H9 (cell line): ENCODE data around the gene RBMS3. TPM values are rescaled to one million over a fixed set of nuclear protein-coding genes. Genes with fewer than 3 reads are reported as not detected.

Experiments used
- DNase-seq: peaks from one replicate; pipeline ENCODE4 v3.0.0-alpha.2; 2017
- H2AFZ ChIP-seq: one replicate; pipeline ENCODE4 v1.6.1; 2013; ENCODE audit warnings: mild to moderate bottlenecking, low read length, control low read depth, moderate library complexity
- H2AK5ac ChIP-seq: 2 replicates; pipeline ENCODE4 v1.6.1; 2013; ENCODE audit warnings: low read length, control low read depth, mixed read lengths; ENCODE audit not compliant: insufficient read length
- H2BK120ac ChIP-seq: one replicate; pipeline ENCODE4 v1.6.1; 2013; ENCODE audit warnings: low read depth, mild to moderate bottlenecking, low read length, control low read depth, inconsistent platforms; ENCODE audit not compliant: poor library complexity, severe bottlenecking
- H2BK12ac ChIP-seq: 2 replicates; pipeline ENCODE4 v1.6.1; 2013; ENCODE audit warnings: low read length, control low read depth, mixed read lengths, low read depth; ENCODE audit not compliant: insufficient read length
- H2BK15ac ChIP-seq: 2 replicates; pipeline ENCODE4 v1.6.1; 2013; ENCODE audit warnings: low read depth, low read length, control low read depth
- H2BK20ac ChIP-seq: one replicate; pipeline ENCODE4 v1.6.1; 2013; ENCODE audit warnings: low read depth, mild to moderate bottlenecking, low read length, control low read depth, inconsistent platforms; ENCODE audit not compliant: poor library complexity, severe bottlenecking
- H2BK5ac ChIP-seq: 2 replicates; pipeline ENCODE4 v1.6.1; 2013; ENCODE audit warnings: low read length, control low read depth, mixed read lengths; ENCODE audit not compliant: insufficient read length
- H3K14ac ChIP-seq: 2 replicates; pipeline ENCODE4 v1.6.1; 2013; ENCODE audit warnings: low read length, control low read depth; ENCODE audit not compliant: insufficient read depth
- H3K18ac ChIP-seq: 2 replicates; pipeline ENCODE4 v1.6.1; 2013; ENCODE audit warnings: low read depth, mild to moderate bottlenecking, mixed read lengths, low read length, control low read depth; ENCODE audit not compliant: insufficient read length
- H3K23ac ChIP-seq: 2 replicates; pipeline ENCODE4 v1.6.1; 2013; ENCODE audit warnings: low read length, control low read depth, mixed read lengths, low read depth; ENCODE audit not compliant: insufficient read length
- H3K23me2 ChIP-seq: 2 replicates; pipeline ENCODE4 v1.6.1; 2013; ENCODE audit warnings: low read depth, mild to moderate bottlenecking, mixed read lengths, low read length, control low read depth; ENCODE audit not compliant: insufficient read length, poor library complexity, severe bottlenecking
- H3K27ac ChIP-seq: 2 replicates; pipeline ENCODE4 v1.5.1; 2013; ENCODE audit warnings: low read length, control low read depth, mixed read lengths, low read depth; ENCODE audit not compliant: insufficient read length
- H3K27me3 ChIP-seq: 2 replicates; pipeline ENCODE4 v1.6.1; 2013; ENCODE audit warnings: low read length, control low read depth, inconsistent platforms; ENCODE audit not compliant: insufficient read depth
- H3K4ac ChIP-seq: 2 replicates; pipeline ENCODE4 v1.6.1; 2013; ENCODE audit warnings: low read depth, mild to moderate bottlenecking, control low read depth, inconsistent platforms, low read length, moderate library complexity
- H3K4me1 ChIP-seq: 2 replicates; pipeline ENCODE4 v1.6.1; 2013; ENCODE audit warnings: low read length, control low read depth, inconsistent platforms; ENCODE audit not compliant: insufficient read depth
- H3K4me2 ChIP-seq: 2 replicates; pipeline ENCODE4 v1.6.1; 2013; ENCODE audit warnings: low read length, control low read depth, mixed read lengths; ENCODE audit not compliant: insufficient read length, insufficient read depth
- H3K56ac ChIP-seq: 2 replicates; pipeline ENCODE4 v1.6.1; 2013; ENCODE audit warnings: low read depth, mild to moderate bottlenecking, mixed read lengths, low read length, control low read depth; ENCODE audit not compliant: insufficient read length
- H3K79me1 ChIP-seq: 2 replicates; pipeline ENCODE4 v1.6.1; 2013; ENCODE audit warnings: low read depth, mild to moderate bottlenecking, moderate library complexity, low read length, control low read depth, inconsistent platforms; ENCODE audit not compliant: insufficient read depth, poor library complexity, severe bottlenecking
- H3K79me2 ChIP-seq: 2 replicates; pipeline ENCODE4 v1.6.1; 2013; ENCODE audit warnings: low read length, control low read depth, inconsistent platforms; ENCODE audit not compliant: insufficient read depth
- H3K9ac ChIP-seq: 2 replicates; pipeline ENCODE4 v1.6.1; 2013; ENCODE audit warnings: low read length, control low read depth, mixed read lengths; ENCODE audit not compliant: insufficient read length; ENCODE audit errors: extremely low read depth
- H3K9me3 ChIP-seq: one replicate; pipeline ENCODE4 v1.6.1; 2013; ENCODE audit warnings: low read depth, low read length, inconsistent platforms; ENCODE audit not compliant: control insufficient read depth
- H3T11ph ChIP-seq: one replicate; pipeline ENCODE4 v1.6.1; 2013; ENCODE audit warnings: mild to moderate bottlenecking, low read length, control low read depth, inconsistent platforms
- H4K20me1 ChIP-seq: one replicate; pipeline ENCODE4 v1.6.1; 2013; ENCODE audit not compliant: control insufficient read depth, insufficient read length, insufficient read depth
- H4K5ac ChIP-seq: 2 replicates; pipeline ENCODE4 v1.6.1; 2013; ENCODE audit warnings: low read depth, mild to moderate bottlenecking, mixed read lengths, low read length, control low read depth; ENCODE audit not compliant: insufficient read length
- H4K8ac ChIP-seq: replicated peaks from 2 replicates; pipeline ENCODE4 v1.6.1; 2013; ENCODE audit warnings: low read length, control low read depth, mixed read lengths, low read depth; ENCODE audit not compliant: insufficient read length
- H4K91ac ChIP-seq: 2 replicates; pipeline ENCODE4 v1.6.1; 2013; ENCODE audit warnings: low read depth, mild to moderate bottlenecking, moderate library complexity, mixed read lengths, low read length, control low read depth; ENCODE audit not compliant: insufficient read length
- H3K27ac Mint-ChIP-seq, 3 experiments: 2 replicates in 2 of 3; 3 replicates in 1 of 3; pipeline ENCODE4 v1.8.0; 2020 to 2021; ENCODE audit warnings: mixed read lengths in 3 of 3, mild to moderate bottlenecking in 1 of 3, moderate library complexity in 1 of 3
- H3K27me3 Mint-ChIP-seq: 2 replicates; pipeline ENCODE4 v1.8.0; 2021; ENCODE audit warnings: low read depth, mild to moderate bottlenecking, moderate library complexity, mixed read lengths
- H3K36me3 Mint-ChIP-seq, 3 experiments: 2 replicates in 2 of 3; 3 replicates in 1 of 3; pipeline ENCODE4 v1.8.0; 2020 to 2021; ENCODE audit warnings: low read depth in 3 of 3, mixed read lengths in 3 of 3; ENCODE audit not compliant: insufficient read depth in 1 of 3
- H3K4me1 Mint-ChIP-seq, 2 experiments: 2 replicates each; pipeline ENCODE4 v1.8.0; 2020; ENCODE audit warnings: mixed read lengths in 2 of 2
- H3K4me3 Mint-ChIP-seq, 2 experiments: 2 replicates in 1 of 2; 3 replicates in 1 of 2; pipeline ENCODE4 v1.8.0; 2020 to 2021; ENCODE audit warnings: mild to moderate bottlenecking in 2 of 2, mixed read lengths in 2 of 2, moderate library complexity in 1 of 2
- H3K9me3 Mint-ChIP-seq, 2 experiments: 2 replicates in 1 of 2; 3 replicates in 1 of 2; pipeline ENCODE4 v1.8.0; 2020; ENCODE audit warnings: mild to moderate bottlenecking in 2 of 2, mixed read lengths in 2 of 2, moderate library complexity in 1 of 2
- CTCF ChIP-seq: fragments of 200-600 bp; sonication (generic); conservative IDR thresholded peaks from 3 replicates; pipeline ENCODE4 v1.8.0; 2021; ENCODE audit warnings: antibody characterized with exemption, mild to moderate bottlenecking
- WGBS: extraction: QIAGEN DNeasy Blood & Tissue Kit; methylation state at CpG from one replicate; pipeline ENCODE4 v1.1.7; 2013; ENCODE audit warnings: missing lambda C conversion rate, low lambda C conversion rate, mixed read lengths; ENCODE audit not compliant: insufficient read length; ENCODE audit errors: extremely low coverage; 5-methylcytosine and 5-hydroxymethylcytosine counted together
- total RNA-seq: library from RNA; stranded (reverse); gene quantifications from 2 replicates; pipeline ENCODE4 v1.2.1, GENCODE V29; 2021

The RBMS3 gene
- total RNA-seq, 1 experiment from 2014 or later, result 8.1 TPM

DNA sequence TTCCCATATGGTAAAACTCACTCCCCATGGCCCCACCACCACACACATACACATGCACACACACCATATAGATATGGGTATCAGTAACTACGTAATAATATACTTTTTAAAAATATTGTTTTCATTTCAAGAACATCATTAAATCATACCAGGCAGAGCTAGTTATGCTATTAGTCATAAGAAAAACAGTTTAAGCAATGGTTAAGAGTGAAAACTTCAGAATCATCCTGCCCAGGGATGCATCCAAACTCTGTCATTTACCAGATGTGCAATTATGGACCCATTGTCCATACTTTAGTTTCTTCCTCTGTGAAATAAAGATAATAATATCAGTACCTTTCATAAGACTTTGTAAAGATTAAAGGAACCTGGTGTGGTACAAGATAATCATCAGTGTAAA lies 608.3 kb downstream of the RBMS3 start:
- Histone ChIP-seq H2AFZ (no peak overlapping the region), H4K91ac (no peak overlapping the region), H4K20me1 (no peaks in the 10 kb centered on the region), H3K23ac (no peak overlapping the region), H3K27ac (no peak overlapping the region), H3K9ac (no peak overlapping the region), H3K14ac (no peak overlapping the region), H3K56ac (no peak overlapping the region), H2AK5ac (no peak overlapping the region), H2BK12ac (no peak overlapping the region), H3K27me3 (no peaks in the 10 kb centered on the region), H2BK120ac (no peak overlapping the region), H3K4me1 (no peaks in the 10 kb centered on the region), H3K9me3 (no peaks in the 10 kb centered on the region), H3K4me2 (no peak overlapping the region), H2BK5ac (no peak overlapping the region), H3K4ac (no peak overlapping the region), H2BK15ac (no peak overlapping the region), H2BK20ac (no peak overlapping the region), H3K79me2 (no peaks in the 10 kb centered on the region), H3K79me1 (no peaks in the 10 kb centered on the region), H3K23me2 (no peaks in the 10 kb centered on the region), H4K5ac (no peak overlapping the region), H4K8ac (no peak overlapping the region), H3K18ac (no peak overlapping the region), H3T11ph (no peak overlapping the region)
- H3K4me3 Mint-ChIP-seq, result no peak overlapping the region
- TF ChIP-seq CTCF, result no peak
- DNase-seq, result no peak
- H3K27ac Mint-ChIP-seq, result no peak overlapping the region
- no peaks in the 10 kb centered on the region for H3K36me3 Mint-ChIP-seq
- no peaks in the 10 kb centered on the region for H3K4me1 Mint-ChIP-seq
- WGBS, result no CpG with 5 or more reads among the region's 1 CpG
- H3K27me3 Mint-ChIP-seq, result no peaks in the 10 kb centered on the region
- H3K9me3 Mint-ChIP-seq, result no peaks in the 10 kb centered on the region
